ENCODE measurements around the gene OR6J1.
"Not testable (repeated sequence)": the region's sequence is repeated elsewhere in the genome, so short reads cannot be mapped to it uniquely, and the experiment has no call there.

The OR6J1 gene

DNA sequence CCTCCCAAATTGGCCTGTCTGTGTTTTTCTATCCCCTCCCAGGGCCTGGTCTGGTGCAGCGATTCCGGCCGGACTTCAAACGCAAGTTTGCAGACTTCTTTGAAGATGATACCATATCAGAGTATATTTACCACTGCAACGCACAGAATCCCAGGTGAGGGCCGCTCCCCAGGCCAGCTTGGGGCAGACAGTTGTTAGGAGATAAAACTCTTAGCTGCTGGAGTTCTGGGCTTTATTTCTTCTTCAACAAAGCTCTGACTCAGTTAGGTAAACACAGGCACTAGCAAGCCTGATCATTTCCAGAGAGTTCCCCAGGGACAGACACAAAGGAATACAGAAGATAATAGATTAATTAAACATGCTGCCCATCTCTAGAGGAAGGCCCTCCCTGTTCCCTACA lies 37.8 kb downstream of the OR6J1 start:
- DNase-seq (ENCODE audit: low read depth), result no peak

DNA sequence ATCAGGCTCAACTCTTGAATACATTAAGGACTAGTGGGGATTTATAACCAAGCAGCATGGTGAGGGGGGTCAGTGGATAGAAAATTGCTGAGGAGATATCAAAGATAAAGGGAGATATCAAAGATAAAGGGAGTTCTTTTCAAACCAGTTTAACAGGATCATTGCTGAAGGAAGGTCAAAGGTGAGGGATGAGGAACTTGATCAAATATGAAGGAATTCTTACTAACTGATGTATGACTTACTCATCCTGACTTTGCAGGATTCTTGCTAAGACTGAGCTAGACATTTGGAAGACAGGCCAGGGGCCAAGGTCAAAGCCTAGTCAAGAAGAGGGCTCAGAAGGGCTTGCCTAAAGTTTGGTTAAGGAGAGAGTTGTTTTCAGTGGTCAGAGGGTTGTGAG lies 41.3 kb downstream of the OR6J1 start:
- DNase-seq (ENCODE audit: low read depth), result no peak

DNA sequence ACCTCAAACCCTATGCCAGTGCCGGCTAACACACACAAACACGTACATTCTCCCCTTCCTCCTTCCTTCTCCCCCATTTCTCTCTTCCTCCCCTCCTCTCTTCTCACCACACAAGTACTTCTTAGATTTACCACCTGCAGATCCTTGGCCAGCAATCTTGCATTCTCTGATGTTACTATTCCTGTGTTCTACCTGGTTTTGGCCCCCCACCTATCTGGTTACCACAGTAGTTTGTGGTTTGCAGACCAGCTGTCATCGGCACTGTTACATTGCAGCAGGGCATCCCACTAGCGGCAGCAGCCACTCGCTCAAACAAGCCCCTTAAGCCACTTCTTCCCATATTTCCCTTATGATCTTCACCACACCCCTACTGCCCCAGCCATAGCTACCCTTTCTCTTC lies 42.2 kb downstream of the OR6J1 start:
- no peak for DNase-seq (ENCODE audit: low read depth)

DNA sequence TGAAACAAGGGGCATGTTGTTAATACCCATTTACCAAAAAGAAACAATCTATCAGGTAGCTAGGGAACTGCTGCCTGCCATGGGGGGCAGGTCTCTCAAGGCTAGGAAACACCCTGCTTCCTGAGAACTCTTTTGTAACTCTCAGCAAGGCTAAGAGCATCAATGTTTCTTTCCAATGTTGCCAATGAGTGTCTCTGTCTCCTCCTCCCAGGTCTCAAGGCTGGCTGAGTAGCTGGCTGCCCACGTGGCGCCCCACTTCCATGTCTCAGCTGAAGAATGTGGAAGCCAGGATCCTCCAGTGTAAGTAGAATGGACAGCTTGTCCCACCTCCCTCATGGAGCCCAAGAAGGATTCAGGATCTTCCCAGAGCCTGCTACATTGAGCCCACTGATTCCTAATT lies 42.7 kb downstream of the OR6J1 start:
- DNase-seq (ENCODE audit: low read depth), result no peak

GRCh38 chr14:22600027-22600426 lies 44.1 kb downstream of the OR6J1 start:
- no peak for DNase-seq (ENCODE audit: low read depth)

GRCh38 chr14:22599349-22599748 lies 44.8 kb downstream of the OR6J1 start:
- no peak for DNase-seq (ENCODE audit: low read depth)

DNA sequence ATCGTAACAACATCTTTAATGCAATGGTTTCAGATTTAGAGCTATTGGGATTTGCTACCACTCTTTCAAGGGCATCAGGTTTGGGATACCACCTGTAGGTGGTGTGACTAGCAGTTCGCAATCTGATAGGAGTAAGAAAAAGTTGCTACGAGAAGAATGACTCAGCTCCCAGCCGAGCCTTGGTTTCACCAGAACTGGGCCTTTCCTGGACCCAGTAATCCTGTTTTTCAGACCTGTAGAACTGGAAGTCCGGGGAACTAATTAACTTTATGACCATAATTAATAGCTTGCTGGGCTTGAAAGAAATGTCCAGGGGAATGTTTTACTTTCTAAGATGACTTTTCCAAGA lies 45.3 kb downstream of the OR6J1 start:
- no peak for DNase-seq (ENCODE audit: low read depth)

DNA sequence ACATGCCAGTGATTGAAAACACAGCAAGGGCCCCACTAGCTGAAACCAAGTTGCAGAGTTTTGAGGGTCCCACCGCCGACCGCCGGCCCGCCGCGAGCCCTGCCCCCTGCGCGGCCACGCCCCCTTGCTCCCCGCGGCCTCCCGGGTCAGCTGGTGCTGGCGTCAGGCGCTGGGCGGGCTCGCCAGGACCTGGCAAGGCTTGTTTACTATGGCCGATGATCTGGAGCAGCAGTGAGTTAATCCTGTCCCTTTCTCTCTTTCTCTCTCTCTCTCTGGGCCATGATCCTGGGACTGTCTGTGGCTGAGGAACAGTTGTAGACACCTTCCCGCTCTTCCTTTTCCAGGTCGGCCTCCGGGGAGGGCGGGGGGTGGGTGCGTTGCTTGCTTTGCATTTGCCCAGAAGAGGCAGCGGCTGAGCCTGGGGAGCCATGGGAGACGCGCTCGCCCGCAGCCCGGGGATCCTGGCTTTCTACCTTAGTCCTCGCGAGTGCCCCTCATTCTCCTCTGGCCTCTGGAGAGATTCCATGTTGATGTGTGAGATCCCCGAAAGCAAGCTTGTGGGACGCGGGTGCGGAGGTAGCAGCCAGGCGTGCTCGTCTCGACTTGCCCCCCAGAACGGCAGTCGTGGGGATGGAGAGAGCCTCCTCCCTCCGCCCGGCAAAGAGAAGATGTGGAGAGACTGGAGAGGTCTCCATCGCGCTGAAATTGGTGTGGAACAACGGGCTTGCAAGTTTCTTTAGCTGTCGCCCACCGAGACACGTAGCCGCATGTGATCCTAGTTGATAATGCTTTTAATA lies 45.9 kb downstream of the OR6J1 start, which contains the start of gene ABHD4:
ABHD4 (plus strand) TSS at position 202 of the 797 bp plus-strand sequence; CDS start at position 209, 7 bp downstream.
- DNase-seq (ENCODE audit: low read depth), result peak; percentile 49

DNA sequence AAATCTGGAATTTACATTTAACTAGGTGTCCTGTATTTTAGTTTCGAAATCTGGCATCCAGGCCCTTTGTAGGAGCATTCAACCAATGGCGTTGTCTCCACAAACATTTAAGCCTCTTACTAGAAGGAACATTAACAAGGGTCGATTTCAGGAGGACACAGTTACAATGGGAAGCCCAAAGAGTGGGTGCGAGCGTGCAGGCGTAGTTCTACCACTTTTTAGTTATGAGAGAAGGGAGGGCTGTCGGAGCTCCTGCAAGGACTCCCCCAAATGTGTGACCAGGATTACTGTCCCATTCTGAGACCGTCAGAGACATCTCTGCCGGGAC lies 46.4 kb downstream of the OR6J1 start:
- DNase-seq (ENCODE audit: low read depth), result no peak

GRCh38 chr14:22597265-22597664 lies 46.9 kb downstream of the OR6J1 start:
- DNase-seq (ENCODE audit: low read depth), result no peak

- no peak for DNase-seq (ENCODE audit: low read depth)
Observed at GRCh38 chr14:22596354-22596879, 47.7 kb downstream of the OR6J1 start.

GRCh38 chr14:22594156-22594716 lies 49.9 kb downstream of the OR6J1 start:
- no peak for DNase-seq (ENCODE audit: low read depth)

DNA sequence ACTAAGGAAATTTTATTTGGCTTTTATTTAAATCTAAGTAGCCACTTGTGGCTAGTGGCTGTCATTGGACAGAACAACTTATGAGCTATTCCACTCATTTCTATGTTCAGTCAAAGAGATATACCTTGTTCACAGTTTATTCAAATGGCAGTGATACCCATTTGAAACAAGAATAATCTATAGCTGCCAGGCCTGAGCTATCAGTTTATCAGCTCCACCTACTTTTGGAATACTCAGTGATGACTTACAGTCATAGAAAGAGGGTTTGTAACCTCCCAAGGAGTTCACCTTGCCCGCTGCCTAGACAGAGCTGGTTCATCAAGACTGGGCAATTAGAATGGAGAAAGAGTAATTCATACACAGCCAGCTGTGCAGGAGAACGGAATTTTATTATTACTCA lies 50.6 kb downstream of the OR6J1 start:
- no peak for DNase-seq (ENCODE audit: low read depth)

DNA sequence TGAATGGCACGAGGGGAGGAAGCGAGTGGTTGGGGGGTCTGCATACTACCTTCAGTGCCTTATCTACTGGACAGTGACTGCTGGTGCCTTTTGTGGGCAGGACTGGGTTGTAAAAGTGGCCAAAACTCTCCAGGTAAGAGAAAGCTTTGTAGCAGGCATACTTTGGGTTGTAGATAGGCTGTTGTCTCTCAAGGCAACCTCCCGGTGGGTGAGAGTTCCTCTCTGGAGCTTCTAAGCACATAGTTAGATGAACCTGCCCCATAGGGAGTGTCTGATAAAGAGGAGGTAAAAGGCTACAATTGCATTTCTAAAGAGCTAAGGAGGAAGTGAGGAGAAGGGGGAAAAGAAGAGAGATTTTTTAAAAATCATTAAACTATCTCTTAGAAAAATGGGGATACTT lies 51.0 kb downstream of the OR6J1 start:
- no peak for DNase-seq (ENCODE audit: low read depth)

DNA sequence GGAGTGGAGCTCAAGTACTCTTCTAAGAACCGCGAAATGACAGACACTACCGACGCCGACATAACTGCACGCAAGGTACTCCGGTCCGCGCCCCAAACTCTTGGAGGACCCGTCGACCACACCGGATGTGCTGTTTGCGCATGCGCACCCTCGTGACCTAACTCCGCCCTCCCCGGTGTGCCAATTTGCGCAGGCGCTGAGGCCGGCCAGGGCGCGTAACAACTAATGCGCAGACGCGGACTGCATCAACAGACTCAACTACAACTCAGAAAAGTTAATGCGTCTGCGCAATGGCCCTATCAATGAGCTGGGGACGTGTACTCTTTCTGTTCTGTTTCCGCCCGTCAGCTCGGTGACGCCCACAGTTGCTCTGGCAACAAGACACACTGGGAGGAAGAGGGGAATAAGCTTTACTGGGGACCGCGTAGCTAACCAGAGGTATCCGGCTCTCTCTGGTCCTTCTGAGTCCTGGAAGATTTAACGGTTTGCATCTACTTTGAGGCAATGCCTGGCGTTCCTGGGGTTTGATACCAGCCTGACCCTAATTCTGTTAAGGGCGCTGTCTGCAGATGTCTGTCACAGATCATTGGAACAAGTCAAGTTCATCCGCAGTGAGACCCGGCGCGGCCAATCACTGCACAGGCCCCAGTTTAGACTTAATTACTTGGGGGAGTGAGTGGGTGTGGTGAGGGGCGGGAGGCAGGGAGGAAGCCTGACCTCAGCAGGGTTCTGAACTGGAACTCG lies 54.9 kb downstream of the OR6J1 start, which contains the start of gene DAD1:
DAD1 (minus strand) TSS at position 129 of the 744 bp plus-strand sequence; CDS start at position 62, 67 bp downstream.
- DNase-seq (ENCODE audit: low read depth), result peak; percentile 100

DNA sequence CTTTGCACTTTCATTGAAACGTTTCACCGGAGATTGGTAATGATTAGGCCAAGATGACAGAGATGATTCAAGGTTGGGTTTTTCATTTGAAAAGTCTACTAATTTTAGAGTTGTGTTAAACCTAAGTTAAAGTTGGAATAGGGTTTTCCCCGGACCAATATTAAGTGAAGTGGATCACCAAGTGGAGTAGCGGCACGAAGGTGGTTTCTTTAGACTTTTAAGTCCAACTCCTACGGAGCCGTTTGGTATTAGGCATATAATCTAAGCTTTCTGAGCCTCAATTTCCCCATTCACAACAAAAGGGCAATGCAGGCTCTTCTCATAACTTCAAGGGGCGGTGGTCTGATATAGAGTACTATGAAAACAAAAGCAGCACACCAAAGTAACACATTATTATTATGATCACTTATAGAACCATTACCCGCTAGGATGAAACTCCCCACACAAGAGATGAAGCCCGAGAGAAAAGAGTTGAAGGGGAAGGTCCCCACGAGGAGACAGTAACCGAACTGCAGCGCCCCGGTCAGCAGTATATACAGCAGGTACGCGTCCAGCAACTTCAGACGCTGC lies 55.5 kb downstream of the OR6J1 start:
- no peak for DNase-seq (ENCODE audit: low read depth)

DNA sequence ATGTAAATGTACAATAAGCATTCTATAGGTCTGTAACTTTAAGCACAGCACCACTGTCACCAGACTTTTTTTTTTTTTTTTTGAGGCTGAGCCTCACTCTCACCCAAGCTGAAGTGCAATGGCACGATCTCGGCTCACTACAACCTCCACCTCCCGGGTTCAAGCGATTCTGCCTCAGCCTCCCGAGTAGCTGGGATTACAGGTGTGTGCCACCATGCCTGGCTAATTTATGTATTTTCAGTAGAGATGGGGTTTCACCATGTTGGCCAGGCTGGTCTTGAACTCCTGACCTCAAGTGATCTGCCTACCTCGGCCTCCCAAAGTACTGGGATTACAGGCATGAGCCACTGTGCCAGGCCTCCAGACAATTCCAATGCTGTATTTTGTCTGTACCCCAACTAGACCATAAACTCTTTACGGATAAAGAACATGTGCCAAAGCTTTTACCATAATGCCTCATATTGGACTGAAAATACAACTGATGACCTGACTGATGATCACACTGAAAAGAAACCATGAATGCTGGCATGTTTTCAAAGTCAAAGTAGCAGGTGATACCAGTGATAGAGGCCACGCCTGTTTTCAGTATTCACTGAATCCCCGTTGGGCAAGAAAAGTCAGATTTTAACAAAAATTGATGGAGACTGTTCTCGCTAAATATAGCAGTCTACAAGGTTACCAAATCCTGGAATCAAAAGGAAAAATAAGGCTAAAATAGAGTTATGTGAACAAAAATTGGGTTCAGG lies 56.3 kb downstream of the OR6J1 start:
- not testable (repeated sequence) for DNase-seq (ENCODE audit: low read depth)

- no peak for DNase-seq (ENCODE audit: low read depth)
Observed at GRCh38 chr14:22587247-22587646, 56.9 kb downstream of the OR6J1 start.

DNA sequence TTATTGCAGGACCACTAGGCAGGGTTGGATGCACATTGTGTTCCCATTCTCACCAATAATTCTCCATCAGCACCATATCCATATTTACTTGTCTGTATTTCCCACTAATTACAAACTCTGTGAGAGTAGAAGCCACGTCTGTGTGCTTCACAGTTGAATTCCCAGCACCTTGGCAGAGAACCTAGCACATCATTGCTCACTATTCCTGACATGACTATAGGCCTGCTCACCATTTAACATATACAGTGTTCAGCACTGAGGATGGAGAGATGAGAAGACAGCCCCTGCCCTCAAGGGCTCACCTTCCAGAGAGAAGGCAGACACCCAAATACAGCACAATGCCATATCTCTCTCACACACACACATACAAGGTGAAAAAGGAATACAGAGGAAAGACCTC lies 60.2 kb downstream of the OR6J1 start:
- DNase-seq (ENCODE audit: low read depth), result no peak

Measured in activated T-helper 1 cell treated with Interleukin-2 at 50 U/mL for 16 hours (primary cell).